NAMALWA (cell line): ENCODE data around the gene SGF29.
"Not testable (repeated sequence)": the region's sequence is repeated elsewhere in the genome, so short reads cannot be mapped to it uniquely, and the experiment has no call there.

ENCODE experiments used
- DNase-seq: peaks from one replicate; pipeline ENCODE4 v3.0.0-alpha.2; 2015; ENCODE audit warnings: low spot score

Gene SGF29

GRCh38 chr16:28566233-28566925, 12.7 kb downstream of the SGF29 start:
- DNase-seq, result not testable (repeated sequence)

GRCh38 chr16:28567292-28567691, 13.6 kb downstream of the SGF29 start:
- no peak for DNase-seq

- no peak for DNase-seq
These were observed 15.3 kb downstream of the SGF29 start for GRCh38 chr16:28569021-28569420.

- DNase-seq, result no peak
These were observed 16.4 kb downstream of the SGF29 start for GRCh38 chr16:28569968-28570752.

- no peak for DNase-seq
These were observed 19.2 kb downstream of the SGF29 start for GRCh38 chr16:28572696-28573510.

- no peak for DNase-seq
These were observed 20.3 kb downstream of the SGF29 start for GRCh38 chr16:28573738-28574718.

- DNase-seq, result no peak
These were observed 21.2 kb downstream of the SGF29 start for GRCh38 chr16:28574925-28575324.

- DNase-seq, result no peak
These were observed 21.9 kb downstream of the SGF29 start for GRCh38 chr16:28575446-28576109.

GRCh38 chr16:28580726-28581315, 27.1 kb downstream of the SGF29 start:
- no peak for DNase-seq

GRCh38 chr16:28585674-28586073, 32.0 kb downstream of the SGF29 start:
- no peak for DNase-seq

- no peak for DNase-seq
These were observed 32.7 kb downstream of the SGF29 start for GRCh38 chr16:28586466-28586865.

GRCh38 chr16:28587386-28587785, 33.7 kb downstream of the SGF29 start:
- DNase-seq, result no peak

GRCh38 chr16:28589069-28589468, 35.3 kb downstream of the SGF29 start:
- no peak for DNase-seq

- DNase-seq, result no peak
These were observed 36.2 kb downstream of the SGF29 start for GRCh38 chr16:28589930-28590329.

GRCh38 chr16:28590384-28591340, 36.9 kb downstream of the SGF29 start:
- no peak for DNase-seq

- no peak for DNase-seq
These were observed 37.6 kb downstream of the SGF29 start for GRCh38 chr16:28591355-28591754.

GRCh38 chr16:28592511-28592910, 38.8 kb downstream of the SGF29 start:
- DNase-seq, result no peak

GRCh38 chr16:28592979-28593553, 39.3 kb downstream of the SGF29 start:
- no peak for DNase-seq

GRCh38 chr16:28595451-28595850, 41.7 kb downstream of the SGF29 start:
- not testable (repeated sequence) for DNase-seq
